ENCODE data around the gene RAD9A. TPM values are rescaled to one million over a fixed set of nuclear protein-coding genes. Genes with fewer than 3 reads are reported as not detected.
A peak's percentile ranks its signal among the peaks of the same experiment; 100 is the strongest.

RAD9A gene
- total and polyA plus RNA-seq, 9 of the 15 experiments (the other 6 are each of a cell fraction or from before 2014, with no cell fraction given), result 1.4 to 41.2 (median 16.1) TPM

DNA sequence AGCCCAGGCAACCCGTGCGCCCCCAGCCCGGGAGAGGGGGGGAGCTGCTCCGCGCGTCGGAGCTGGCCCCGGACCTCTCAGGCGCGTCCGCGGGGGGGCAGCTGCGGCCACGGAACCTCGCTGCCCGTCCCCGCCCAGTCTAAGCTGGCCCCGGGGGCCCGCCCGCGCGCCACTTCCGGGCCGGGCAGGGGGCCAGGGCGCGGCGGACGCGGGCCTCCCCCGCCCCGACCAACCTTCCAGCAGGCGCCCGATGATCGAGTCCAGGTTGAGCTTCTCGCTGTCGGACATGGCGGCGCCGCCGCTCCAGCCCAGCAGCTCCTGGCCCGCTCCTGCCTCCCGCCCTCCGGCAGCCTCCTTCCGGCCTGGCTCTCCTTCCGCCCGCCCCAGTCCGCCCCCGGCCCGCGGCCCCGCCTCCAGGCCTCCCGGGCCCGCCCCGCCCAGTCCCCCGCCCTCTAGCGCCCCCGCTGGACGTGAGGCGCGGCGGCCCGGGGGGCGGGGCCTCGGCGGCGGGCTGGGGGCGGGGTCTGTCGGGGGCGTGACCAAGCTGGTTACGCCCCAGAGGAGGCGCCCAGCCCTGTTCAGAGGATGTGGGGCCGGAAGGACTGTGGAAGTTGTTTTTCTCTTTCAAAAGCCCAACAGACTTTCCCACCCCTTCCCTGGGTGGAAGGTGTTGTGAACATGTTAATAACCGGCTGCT, 9.9 kb downstream of the RAD9A start, which contains the start of gene PPP1CA (continued):
- TF ChIP-seq CEBPZ (IDR thresholded peaks at IDR 0.05; ENCODE audit: borderline replicate concordance, low read depth, low read length) (no peak), MXD1 (CRISPR knock-in tag; IDR thresholded peaks at IDR 0.05; ENCODE audit: borderline replicate concordance, poor library complexity, severe bottlenecking) (no peak), CHCHD3 (CRISPR knock-in tag; IDR thresholded peaks at IDR 0.05) (no peak), RB1 (IDR thresholded peaks at IDR 0.05; ENCODE audit: low read depth) (peak; percentile 97), SLC30A9 (CRISPR knock-in tag; IDR thresholded peaks at IDR 0.05) (0 out of 2 replicates have a peak, but pooled peaks have one; percentile 14), KLF10 (CRISPR knock-in tag; IDR thresholded peaks at IDR 0.05) (no peak), SREBF2 (CRISPR knock-in tag; IDR thresholded peaks at IDR 0.05) (no peak), ESRRB (CRISPR knock-in tag; IDR thresholded peaks at IDR 0.05; ENCODE audit: borderline replicate concordance) (no peak), CXXC5 (CRISPR knock-in tag; IDR thresholded peaks at IDR 0.05) (peak; percentile 84), DPF2 (IDR thresholded peaks at IDR 0.05) (no peak; the same call in 1 of the 2 replicates), ZNF146 (CRISPR knock-in tag; IDR thresholded peaks at IDR 0.05; ENCODE audit: unreplicated experiment) (peak; percentile 6), SNRNP70 (optimal IDR thresholded peaks at IDR 0.05; ENCODE audit: low read depth, low read length) (no peak), SFPQ (IDR thresholded peaks at IDR 0.05; ENCODE audit: low read depth, low read length) (no peak), ZEB2 (IDR thresholded peaks at IDR 0.05) (no peak), ZNF699 (CRISPR knock-in tag; IDR thresholded peaks at IDR 0.05; ENCODE audit: insufficient replicate concordance) (no peak), NELFE (IDR thresholded peaks at IDR 0.05; ENCODE audit: insufficient read depth, insufficient read length) (no peak), THRAP3 (IDR thresholded peaks at IDR 0.05; ENCODE audit: borderline replicate concordance) (no peak), TBL1XR1 (IDR thresholded peaks at IDR 0.05; ENCODE audit: low read length in 2 of 2) (no peak), HNRNPH1 (optimal IDR thresholded peaks at IDR 0.05; ENCODE audit: low read depth, low read length) (no peak), HMG20B (CRISPR knock-in tag; IDR thresholded peaks at IDR 0.05) (no peak), ZNF780A (CRISPR knock-in tag; IDR thresholded peaks at IDR 0.05) (no peak), ZSCAN29 (IDR thresholded peaks at IDR 0.05) (no peak), ZNF785 (CRISPR knock-in tag; IDR thresholded peaks at IDR 0.05) (no peak)
- TF ChIP-seq, protein P1, sequence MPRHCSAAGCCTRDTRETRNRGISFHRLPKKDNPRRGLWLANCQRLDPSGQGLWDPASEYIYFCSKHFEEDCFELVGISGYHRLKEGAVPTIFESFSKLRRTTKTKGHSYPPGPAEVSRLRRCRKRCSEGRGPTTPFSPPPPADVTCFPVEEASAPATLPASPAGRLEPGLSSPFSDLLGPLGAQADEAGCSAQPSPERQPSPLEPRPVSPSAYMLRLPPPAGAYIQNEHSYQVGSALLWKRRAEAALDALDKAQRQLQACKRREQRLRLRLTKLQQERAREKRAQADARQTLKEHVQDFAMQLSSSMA (CRISPR knock-in tag; IDR thresholded peaks at IDR 0.05), result no peak
